Measurements from ENCODE around the gene NTN4.

DNA sequence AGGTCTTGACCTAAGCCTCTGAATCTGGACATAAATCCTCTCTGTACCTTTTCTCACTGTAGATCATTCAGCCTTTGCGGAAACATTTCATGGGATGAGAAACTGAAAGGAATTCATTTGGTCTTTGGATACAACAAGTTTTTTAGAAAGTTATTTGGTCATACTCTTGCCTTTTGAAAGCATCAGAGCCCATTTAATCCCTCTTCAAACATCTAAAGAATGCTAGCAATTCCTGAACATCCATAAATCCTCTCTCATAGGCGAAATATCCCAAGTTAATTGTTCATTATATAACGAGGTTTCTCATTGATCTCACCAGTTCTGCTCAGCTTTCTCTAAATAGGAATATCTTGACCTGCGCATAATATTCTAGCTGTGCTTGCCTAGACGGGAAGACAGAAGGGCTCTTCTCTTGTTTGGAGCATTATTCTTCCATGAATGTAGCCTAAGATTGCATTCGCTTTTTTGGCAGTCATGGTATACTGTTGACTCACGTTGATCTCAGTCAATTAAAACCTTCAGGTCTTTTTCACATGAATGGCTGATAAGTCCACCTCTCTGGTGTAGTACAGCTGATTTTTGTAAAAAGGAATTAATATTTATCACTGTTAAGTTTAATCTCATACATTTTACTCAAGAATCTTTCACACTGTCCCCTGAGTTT lies 24.1 kb downstream of the NTN4 start:
- TF ChIP-seq EZH2 (IDR thresholded peaks at IDR 0.05; ENCODE audit: insufficient read depth, poor library complexity, severe bottlenecking) (no peak), EZH2phosphoT487 (IDR thresholded peaks at IDR 0.05; ENCODE audit: insufficient read depth, low read depth) (no peak)
